AG04449 (cell line): ENCODE results near the gene TGFB1.
"Not testable (repeated sequence)": the region's sequence is repeated elsewhere in the genome, so short reads cannot be mapped to it uniquely, and the experiment has no call there.

Experiments used
- CTCF ChIA-PET: fragments of 350-600 bp; formaldehyde crosslinking; extraction: SDS; loops from one replicate; lab custom pipeline; 2021; ENCODE audit warnings: antibody characterized with exemption; lab: Yijun Ruan, JAX
- POLR2A ChIA-PET: fragments of 400-600, 350-600 bp; formaldehyde crosslinking; extraction: SDS; loops from one replicate; lab custom pipeline; 2020; ENCODE audit warnings: antibody characterized with exemption, inconsistent platforms; lab: Yijun Ruan, JAX
- DNase-seq: peaks from one replicate; pipeline ENCODE4 v3.0.0-alpha.2; 2010; ENCODE audit warnings: low read depth, low spot score
- H3K4me3 ChIP-seq: 2 replicates; pipeline ENCODE4 v1.5.1; 2011; ENCODE audit warnings: low read depth, mild to moderate bottlenecking, control low read depth, low read length
- TF ChIP-seq, protein P1 (sequence below): IDR thresholded peaks from one replicate; pipeline ENCODE4 v1.5.1; 2011; ENCODE audit warnings: mild to moderate bottlenecking, moderate library complexity, low read length, control low read depth, inconsistent platforms; ENCODE audit not compliant: insufficient read depth; ENCODE audit errors: missing control alignments

TGFB1 gene

DNA sequence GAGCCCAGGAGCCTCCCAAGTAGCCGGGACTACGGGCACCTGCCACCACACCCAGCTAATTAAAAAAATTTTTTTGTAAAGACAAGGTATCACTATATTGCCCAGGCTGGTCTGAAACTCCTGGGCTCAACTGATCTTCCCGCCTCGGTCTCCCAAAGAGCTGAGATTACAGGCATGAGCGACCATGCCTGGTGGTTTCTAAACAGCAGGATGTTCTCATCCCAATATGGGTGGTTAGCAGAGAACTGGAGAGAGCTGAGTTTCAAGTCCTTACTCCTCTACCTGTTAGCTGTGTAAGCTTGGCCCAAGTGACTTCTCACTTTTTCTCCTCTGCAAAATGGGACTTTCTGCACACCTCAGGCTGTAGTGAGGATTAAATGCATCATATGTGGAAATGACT is 30.6 kb upstream of the TGFB1 start:
- CTCF ChIA-PET, result interaction anchor here (1.3 kb wide), 1 partner anchor 75 kb away, joined by 3 read pairs; no protein-coding TSS in a partner anchor
- no peak for DNase-seq
- TF ChIP-seq, protein P1, sequence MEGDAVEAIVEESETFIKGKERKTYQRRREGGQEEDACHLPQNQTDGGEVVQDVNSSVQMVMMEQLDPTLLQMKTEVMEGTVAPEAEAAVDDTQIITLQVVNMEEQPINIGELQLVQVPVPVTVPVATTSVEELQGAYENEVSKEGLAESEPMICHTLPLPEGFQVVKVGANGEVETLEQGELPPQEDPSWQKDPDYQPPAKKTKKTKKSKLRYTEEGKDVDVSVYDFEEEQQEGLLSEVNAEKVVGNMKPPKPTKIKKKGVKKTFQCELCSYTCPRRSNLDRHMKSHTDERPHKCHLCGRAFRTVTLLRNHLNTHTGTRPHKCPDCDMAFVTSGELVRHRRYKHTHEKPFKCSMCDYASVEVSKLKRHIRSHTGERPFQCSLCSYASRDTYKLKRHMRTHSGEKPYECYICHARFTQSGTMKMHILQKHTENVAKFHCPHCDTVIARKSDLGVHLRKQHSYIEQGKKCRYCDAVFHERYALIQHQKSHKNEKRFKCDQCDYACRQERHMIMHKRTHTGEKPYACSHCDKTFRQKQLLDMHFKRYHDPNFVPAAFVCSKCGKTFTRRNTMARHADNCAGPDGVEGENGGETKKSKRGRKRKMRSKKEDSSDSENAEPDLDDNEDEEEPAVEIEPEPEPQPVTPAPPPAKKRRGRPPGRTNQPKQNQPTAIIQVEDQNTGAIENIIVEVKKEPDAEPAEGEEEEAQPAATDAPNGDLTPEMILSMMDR, result no peak
- no peak overlapping the region for H3K4me3 ChIP-seq
- POLR2A ChIA-PET, result no interaction called here

DNA sequence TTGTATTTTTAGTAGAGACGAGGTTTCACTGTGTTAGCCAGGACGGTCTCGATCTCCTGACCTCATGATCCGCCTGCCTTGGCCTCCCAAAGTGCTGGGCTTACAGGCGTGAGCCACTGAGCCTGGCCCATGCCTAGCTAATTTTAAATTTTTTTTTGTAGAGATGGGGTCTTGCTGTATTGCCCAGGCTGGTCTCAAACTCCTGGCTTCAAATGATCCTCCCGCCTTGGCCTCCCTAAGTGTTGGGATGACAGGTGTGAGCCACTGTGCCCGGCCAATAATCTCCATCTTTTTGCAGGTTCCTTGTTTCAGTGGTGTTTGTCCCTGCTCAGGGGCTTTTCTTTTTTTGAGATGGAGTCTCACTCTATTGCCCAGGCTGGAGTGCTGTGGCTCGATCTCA is 27.8 kb upstream of the TGFB1 start:
- CTCF ChIA-PET, result interaction anchor here (1.0 to 1.7 kb wide), 4 partner anchors 9 to 59 kb away, joined by 3 to 4 read pairs (median 3); partner anchors contain the start of gene DMAC2
- POLR2A ChIA-PET, H3K4me3 ChIP-seq, DNase-seq: not testable (repeated sequence)

DNA sequence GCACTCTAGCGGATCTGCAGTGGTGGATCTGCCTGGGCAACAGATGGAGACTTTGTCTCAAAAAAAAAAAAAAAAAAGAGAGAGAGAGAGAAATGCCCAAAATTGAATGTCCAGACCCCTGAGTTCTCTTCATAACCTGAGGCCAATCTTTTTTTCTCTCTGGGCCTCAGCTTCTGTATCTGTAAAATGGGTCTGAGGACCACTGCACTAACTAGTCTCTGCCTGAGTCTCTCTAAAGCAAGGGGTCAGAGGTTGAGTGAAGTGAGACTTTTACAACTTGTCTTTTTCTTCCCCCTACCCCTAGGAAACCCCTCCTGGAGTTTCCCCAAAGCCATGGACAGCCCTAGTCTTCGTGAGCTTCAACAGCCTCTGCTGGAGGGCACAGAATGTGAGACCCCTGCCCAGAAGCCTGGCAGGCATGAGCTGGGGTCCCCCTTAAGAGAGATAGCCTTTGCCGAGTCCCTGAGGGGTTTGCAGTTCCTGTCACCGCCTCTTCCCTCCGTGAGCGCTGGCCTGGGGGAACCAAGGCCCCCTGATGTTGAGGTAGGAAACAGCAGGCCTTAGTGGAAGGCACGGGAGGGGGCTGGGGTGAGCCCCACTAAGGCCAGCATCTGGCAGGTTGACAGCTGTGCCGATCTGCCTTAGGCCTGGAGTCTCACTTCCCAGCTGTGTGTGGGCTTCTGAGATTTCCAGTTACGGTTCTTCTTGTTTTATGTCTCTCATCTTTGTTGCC is 24.4 kb upstream of the TGFB1 start:
- CTCF ChIA-PET, result interaction anchor here (0.5 to 1.4 kb wide), 4 partner anchors 8 to 70 kb away, joined by 3 to 4 read pairs (median 4); no protein-coding TSS in a partner anchor
- POLR2A ChIA-PET, result no interaction called here
- no peak for DNase-seq
- no peak overlapping the region for H3K4me3 ChIP-seq
- TF ChIP-seq, protein P1, result peak; percentile 27

DNA sequence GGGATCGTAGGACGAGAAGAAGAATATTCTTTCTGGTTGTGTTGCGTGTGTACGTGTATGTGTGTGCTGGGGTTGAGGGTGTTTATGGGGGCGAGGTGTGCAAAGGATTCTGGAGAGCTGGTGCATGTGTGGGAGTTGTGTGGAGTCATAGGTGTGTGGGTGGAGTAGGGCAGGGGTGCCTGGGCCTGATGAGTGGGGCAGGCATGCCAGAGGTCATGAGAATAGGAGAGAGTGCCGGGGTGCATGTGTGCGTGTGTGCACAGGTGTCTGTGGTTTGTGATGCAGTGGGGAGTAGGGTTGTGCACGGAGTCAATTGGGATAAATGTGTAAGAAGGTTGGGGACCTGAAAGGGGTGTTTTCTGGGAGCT is 23.3 kb upstream of the TGFB1 start:
- CTCF ChIA-PET, result no interaction called here

DNA sequence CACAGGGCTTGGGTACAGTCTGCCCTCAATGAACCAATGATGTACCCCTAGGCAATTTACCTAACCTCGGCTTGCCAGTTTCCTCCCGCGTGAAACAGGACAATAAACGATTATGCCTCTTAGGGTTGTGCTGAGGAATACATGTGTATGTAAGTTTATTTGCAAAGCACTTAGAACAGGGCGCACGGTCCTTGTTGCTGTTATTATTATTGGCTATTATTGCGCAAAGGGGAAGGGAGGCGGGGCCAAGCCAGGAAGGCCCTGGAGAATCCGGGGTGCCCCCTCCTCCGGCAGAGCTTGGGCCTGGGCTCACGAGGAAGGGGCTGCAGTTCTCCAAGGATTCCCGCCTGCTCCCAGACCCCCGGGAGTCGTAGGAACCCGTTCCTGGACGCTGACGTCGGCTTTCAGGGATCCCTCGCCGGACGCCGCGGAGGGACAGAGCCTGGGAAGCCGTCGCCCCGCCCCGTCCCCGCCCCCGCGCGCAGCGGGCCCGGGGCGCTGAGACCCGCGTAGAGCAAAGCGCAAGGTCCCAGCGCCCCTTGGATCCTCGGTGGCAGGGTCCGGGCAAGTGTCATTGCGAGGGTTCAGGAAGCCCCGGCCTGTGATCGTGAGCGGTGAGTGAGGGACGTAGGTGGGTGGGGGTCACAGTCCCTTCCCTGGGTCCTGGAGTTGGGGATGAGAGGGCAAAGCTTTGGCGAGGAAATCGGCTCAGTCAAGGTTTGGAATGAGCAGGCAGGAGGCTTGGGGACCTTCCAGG is 22.7 kb upstream of the TGFB1 start, which contains the start of gene TMEM91:
TMEM91 (plus strand) TSS at position 293 of the 757 bp plus-strand sequence. CDS start 1,777 bp downstream, outside the sequence.
- peak within 1 kb of the TSS; percentile 59 for H3K4me3 ChIP-seq
- TF ChIP-seq, protein P1, result no peak
- no peak for DNase-seq
- POLR2A ChIA-PET, result no interaction called here
- CTCF ChIA-PET, result interaction anchor here (0.7 kb wide), 1 partner anchor 11 kb away, joined by 4 read pairs; no protein-coding TSS in a partner anchor

More for the DNA sequence above, 23.3 kb upstream of the TGFB1 start:
- POLR2A ChIA-PET, result no interaction called here
- peak overlapping the region; percentile 59 for H3K4me3 ChIP-seq
- DNase-seq, result no peak
- TF ChIP-seq, protein P1, result no peak

DNA sequence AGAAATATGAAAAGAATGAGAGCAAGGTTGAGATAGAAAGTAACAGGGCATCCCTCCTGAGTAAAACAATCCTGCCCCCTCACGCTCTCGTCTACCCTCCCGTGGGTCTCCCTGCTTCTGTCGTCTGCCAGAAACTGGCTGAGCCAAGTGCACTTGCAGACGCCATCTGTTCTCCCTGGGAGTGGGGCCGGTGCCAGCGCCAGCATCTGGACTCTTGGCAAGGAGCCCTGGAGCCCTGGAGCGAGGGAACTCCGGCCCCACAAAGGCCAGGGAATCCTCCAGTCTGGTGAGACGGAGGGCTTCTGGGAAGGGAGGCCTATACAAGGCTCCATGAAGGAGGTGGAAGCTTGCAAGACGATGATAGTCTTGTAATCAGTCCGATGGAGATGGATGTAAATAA is 20.3 kb upstream of the TGFB1 start:
- no peak overlapping the region for H3K4me3 ChIP-seq
- TF ChIP-seq, protein P1, result no peak
- DNase-seq, result peak; percentile 59
- POLR2A ChIA-PET, result no interaction called here
- CTCF ChIA-PET, result no interaction called here
